WI38 (cell line): ENCODE data around the gene DPYSL3.
A peak's percentile ranks its signal among the peaks of the same experiment; 100 is the strongest.

ENCODE experiments used
- H3K4me3 ChIP-seq: 2 replicates; pipeline ENCODE4 v1.5.1; 2011; ENCODE audit warnings: low read depth, mild to moderate bottlenecking, control low read depth, low read length
- CTCF ChIP-seq: IDR thresholded peaks from 2 replicates; pipeline ENCODE4 v1.5.1; 2012; ENCODE audit warnings: low read depth, mild to moderate bottlenecking, control low read depth, low read length

DPYSL3 gene

GRCh38 chr5:147490989-147491388 is 18.9 kb downstream of the DPYSL3 start:
- H3K4me3 ChIP-seq, result no peak overlapping the region
- no peak for TF ChIP-seq CTCF

GRCh38 chr5:147487031-147487750 is 22.7 kb downstream of the DPYSL3 start:
- no peak overlapping the region for H3K4me3 ChIP-seq
- no peak for TF ChIP-seq CTCF

- H3K4me3 ChIP-seq, result no peak overlapping the region
- TF ChIP-seq CTCF, result no peak
Observed at GRCh38 chr5:147485814-147486213, 24.1 kb downstream of the DPYSL3 start.

GRCh38 chr5:147485046-147485445 is 24.8 kb downstream of the DPYSL3 start:
- H3K4me3 ChIP-seq, result peak overlapping the region; percentile 41
- TF ChIP-seq CTCF, result no peak

GRCh38 chr5:147484708-147485020 is 25.2 kb downstream of the DPYSL3 start:
- H3K4me3 ChIP-seq, result peak overlapping the region; percentile 41
- TF ChIP-seq CTCF, result no peak

GRCh38 chr5:147483961-147484707 is 25.7 kb downstream of the DPYSL3 start:
- TF ChIP-seq CTCF, result no peak
- peak overlapping the region; percentile 41 for H3K4me3 ChIP-seq

GRCh38 chr5:147483188-147483790 is 26.6 kb downstream of the DPYSL3 start:
- H3K4me3 ChIP-seq, result no peak overlapping the region

More at GRCh38 chr5:147483188-147483790, 26.6 kb downstream of the DPYSL3 start:
- no peak for TF ChIP-seq CTCF
